ENCODE measurements around the gene PHACTR1.

DNA sequence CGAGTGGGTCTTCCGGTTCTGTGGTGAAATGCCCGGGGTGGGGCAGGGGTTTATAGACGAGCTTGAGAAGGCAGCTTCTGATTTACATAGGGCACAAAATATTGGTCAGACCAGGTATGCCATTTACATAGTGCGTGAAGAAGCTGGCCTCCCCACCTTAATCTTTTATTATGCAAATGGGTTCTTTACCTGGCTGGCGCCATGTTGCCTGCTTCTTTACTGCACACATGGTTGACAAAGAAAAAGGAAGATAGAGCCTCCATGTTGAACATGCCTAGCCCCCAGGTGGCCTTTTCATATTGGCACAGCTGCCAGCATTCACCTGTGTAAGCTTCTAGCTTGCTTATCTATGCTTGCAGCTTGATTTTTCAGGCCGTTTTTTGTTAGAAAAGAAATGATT, 276.2 kb downstream of the PHACTR1 start:
- TF ChIP-seq POLR2A (IDR thresholded peaks at IDR 0.05; ENCODE audit: low read length) (no peak), GATA1 (IDR thresholded peaks at IDR 0.05; ENCODE audit: low read depth, low read length) (no peak)
